Panc1 (cell line): ENCODE results near the gene OR8B4. TPM values are rescaled to one million over a fixed set of nuclear protein-coding genes. Genes with fewer than 3 reads are reported as not detected.
"Not testable (repeated sequence)": the region's sequence is repeated elsewhere in the genome, so short reads cannot be mapped to it uniquely, and the experiment has no call there.

Source experiments
- ATAC-seq: fragments of 200-7000 bp; cut with Tn5 transposase; 2 replicates; pipeline ENCODE4 v1.9.1; 2020; ENCODE audit warnings: mild to moderate bottlenecking, moderate library complexity
- BruUV-seq: library from RNA; stranded (reverse); fragments of 400-500 nt; replicated peaks from 2 replicates; lab custom pipeline; 2021; lab: Mats Ljungman, UMichigan
- CTCF ChIA-PET: fragments of 300-600 bp; sonication (Branson Sonifier 250); formaldehyde crosslinking; loops from one replicate; lab custom pipeline; 2022; ENCODE audit warnings: antibody characterized with exemption; lab: Charles Lee
- POLR2A ChIA-PET: fragments of 300-600 bp; sonication (Branson Sonifier 250); formaldehyde crosslinking; loops from one replicate; lab custom pipeline; 2022; ENCODE audit warnings: antibody characterized with exemption; lab: Charles Lee
- DNase-seq: peaks from one replicate; pipeline ENCODE4 v3.0.0-alpha.2; 2010; ENCODE audit warnings: low read depth, low spot score
- H3K27ac ChIP-seq: 2 replicates; pipeline ENCODE4 v1.5.1; 2011; ENCODE audit warnings: mild to moderate bottlenecking, low read length, inconsistent platforms
- H3K27me3 ChIP-seq: fragments of 200-500 bp; sonication (Bioruptor generic); 2 replicates; pipeline ENCODE4 v1.6.0; 2014; ENCODE audit warnings: low read length, inconsistent platforms; ENCODE audit not compliant: control insufficient read depth, insufficient read depth
- H3K36me3 ChIP-seq: fragments of 200-500 bp; sonication (Bioruptor generic); 2 replicates; pipeline ENCODE4 v1.5.1; 2014; ENCODE audit warnings: inconsistent platforms, mild to moderate bottlenecking, low read length, moderate library complexity; ENCODE audit not compliant: control insufficient read depth, insufficient read depth
- H3K4me1 ChIP-seq: 2 replicates; pipeline ENCODE4 v1.5.1; 2011; ENCODE audit warnings: inconsistent platforms, mild to moderate bottlenecking, low read length, moderate library complexity; ENCODE audit not compliant: control insufficient read depth, insufficient read depth
- H3K4me3 ChIP-seq, 2 experiments: 2 replicates each; pipeline ENCODE4 v1.5.1; 2011 to 2012; ENCODE audit warnings: low read depth in 2 of 2, low read length in 2 of 2, mild to moderate bottlenecking in 2 of 2, inconsistent platforms in 1 of 2, moderate library complexity in 1 of 2
- H3K9me3 ChIP-seq: fragments of 200-500 bp; sonication (Bioruptor generic); 2 replicates; pipeline ENCODE4 v1.5.1; 2014; ENCODE audit warnings: low read depth, mild to moderate bottlenecking, inconsistent platforms, low read length, moderate library complexity; ENCODE audit not compliant: control insufficient read depth, insufficient read depth
- CTCF ChIP-seq: fragments of 450-650 bp; IDR thresholded peaks from 2 replicates; pipeline ENCODE4 v1.5.1; 2017; ENCODE audit warnings: mild to moderate bottlenecking
- POLR2AphosphoS5 ChIP-seq: IDR thresholded peaks from 2 replicates; pipeline ENCODE4 v1.6.1; 2012; ENCODE audit warnings: mild to moderate bottlenecking, low read depth, low read length, moderate library complexity
- SIN3A ChIP-seq: IDR thresholded peaks from 2 replicates; pipeline ENCODE4 v1.6.1; 2012; ENCODE audit warnings: low read depth, mild to moderate bottlenecking, low read length, moderate library complexity, borderline replicate concordance; ENCODE audit not compliant: insufficient read depth
- TCF7L2 ChIP-seq: IDR thresholded peaks from 2 replicates; pipeline ENCODE4 v1.6.1; 2011; ENCODE audit warnings: mild to moderate bottlenecking, low read depth, low read length, inconsistent platforms
- in situ Hi-C: cut with HindIII; loops from 2 replicates; pipeline ENCODE4 v1.10.0; 2016; ENCODE audit warnings: low sequenced_read_pairs, low pct_unique_long_range_greater_than_20kb
- intact Hi-C: fragments of 100-400 bp; cut with micrococcal nuclease; formaldehyde crosslinking; loops from one replicate; pipeline ENCODE4 v1.10.0; 2022; ENCODE audit not compliant: unreplicated experiment
- total RNA-seq: library from RNA; stranded (reverse); gene quantifications from one replicate; pipeline ENCODE4 v1.2.1, GENCODE V29; 2021; ENCODE audit not compliant: unreplicated experiment
- TF ChIP-seq, protein P1 (sequence below), 2 experiments: IDR thresholded peaks; 2 replicates each; pipeline ENCODE4 v1.6.1; 2011 to 2012; ENCODE audit warnings: low read depth in 2 of 2, control low read depth in 1 of 2, low read length in 1 of 2, mild to moderate bottlenecking in 1 of 2, moderate library complexity in 1 of 2; ENCODE audit not compliant: insufficient read depth in 1 of 2

OR8B4 gene
- total RNA-seq, 1 experiment from 2014 or later: not detected

DNA sequence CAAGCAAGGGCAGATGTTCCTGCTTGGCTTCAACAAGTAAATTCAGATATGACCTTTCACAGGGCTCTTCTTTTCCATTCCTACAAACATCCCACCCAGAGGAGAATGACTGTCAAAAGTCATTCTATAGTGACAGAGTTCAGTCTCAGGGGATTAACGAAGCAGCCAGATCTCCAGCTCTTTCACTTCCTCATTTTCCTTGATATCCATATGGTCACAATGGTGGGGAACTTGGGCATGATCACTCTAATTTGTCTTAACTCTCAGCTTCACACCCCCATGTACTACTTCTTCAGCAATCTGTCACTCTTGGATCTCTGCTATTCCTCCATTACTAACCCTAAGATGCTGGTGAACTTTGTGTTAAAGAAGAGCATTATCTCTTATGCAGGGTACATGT is 35.8 kb upstream of the OR8B4 start:
- ATAC-seq (no peak), DNase-seq (no peak)
- Histone ChIP-seq H3K27ac (no peak overlapping the region), H3K9me3 (no peaks in the 10 kb centered on the region), H3K36me3 (no peaks in the 10 kb centered on the region), H3K4me1 (no peaks in the 10 kb centered on the region), H3K27me3 (no peaks in the 10 kb centered on the region), H3K4me3 (no peak overlapping the region)
- no peak for TF ChIP-seq POLR2AphosphoS5
- TF ChIP-seq SIN3A: no peak
- TF ChIP-seq CTCF: no peak
- TF ChIP-seq, protein P1, sequence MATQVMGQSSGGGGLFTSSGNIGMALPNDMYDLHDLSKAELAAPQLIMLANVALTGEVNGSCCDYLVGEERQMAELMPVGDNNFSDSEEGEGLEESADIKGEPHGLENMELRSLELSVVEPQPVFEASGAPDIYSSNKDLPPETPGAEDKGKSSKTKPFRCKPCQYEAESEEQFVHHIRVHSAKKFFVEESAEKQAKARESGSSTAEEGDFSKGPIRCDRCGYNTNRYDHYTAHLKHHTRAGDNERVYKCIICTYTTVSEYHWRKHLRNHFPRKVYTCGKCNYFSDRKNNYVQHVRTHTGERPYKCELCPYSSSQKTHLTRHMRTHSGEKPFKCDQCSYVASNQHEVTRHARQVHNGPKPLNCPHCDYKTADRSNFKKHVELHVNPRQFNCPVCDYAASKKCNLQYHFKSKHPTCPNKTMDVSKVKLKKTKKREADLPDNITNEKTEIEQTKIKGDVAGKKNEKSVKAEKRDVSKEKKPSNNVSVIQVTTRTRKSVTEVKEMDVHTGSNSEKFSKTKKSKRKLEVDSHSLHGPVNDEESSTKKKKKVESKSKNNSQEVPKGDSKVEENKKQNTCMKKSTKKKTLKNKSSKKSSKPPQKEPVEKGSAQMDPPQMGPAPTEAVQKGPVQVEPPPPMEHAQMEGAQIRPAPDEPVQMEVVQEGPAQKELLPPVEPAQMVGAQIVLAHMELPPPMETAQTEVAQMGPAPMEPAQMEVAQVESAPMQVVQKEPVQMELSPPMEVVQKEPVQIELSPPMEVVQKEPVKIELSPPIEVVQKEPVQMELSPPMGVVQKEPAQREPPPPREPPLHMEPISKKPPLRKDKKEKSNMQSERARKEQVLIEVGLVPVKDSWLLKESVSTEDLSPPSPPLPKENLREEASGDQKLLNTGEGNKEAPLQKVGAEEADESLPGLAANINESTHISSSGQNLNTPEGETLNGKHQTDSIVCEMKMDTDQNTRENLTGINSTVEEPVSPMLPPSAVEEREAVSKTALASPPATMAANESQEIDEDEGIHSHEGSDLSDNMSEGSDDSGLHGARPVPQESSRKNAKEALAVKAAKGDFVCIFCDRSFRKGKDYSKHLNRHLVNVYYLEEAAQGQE (IDR thresholded peaks at IDR 0.05; ENCODE audit: insufficient read depth in 1 of 2, low read depth in 2 of 2, low read length in 1 of 2): no peak
- no peak for TF ChIP-seq TCF7L2
- intact Hi-C loops (no loop called here), in situ Hi-C loops (no loop called here)
- ChIA-PET CTCF (no interaction called here), POLR2A (no interaction called here)
- no TSS peak for BruUV-seq

DNA sequence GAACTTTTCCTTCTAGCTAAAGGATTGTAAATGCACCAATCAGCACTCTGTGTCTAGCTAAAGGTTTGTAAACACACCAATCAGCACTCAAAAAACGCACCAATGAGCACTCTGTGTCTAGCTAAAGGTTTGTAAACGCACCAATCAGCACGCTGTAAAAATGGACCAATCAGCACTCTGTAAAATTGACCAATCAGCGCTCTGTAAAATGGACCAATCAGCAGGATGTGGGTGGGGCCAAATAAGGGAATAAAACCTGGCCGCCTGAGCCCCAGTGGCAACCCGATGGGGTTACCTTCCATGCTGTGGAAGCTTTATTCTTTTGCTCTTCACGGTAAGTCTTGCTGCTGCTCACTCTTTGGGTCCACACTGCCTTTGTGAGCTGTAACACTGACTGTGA is 34.7 kb upstream of the OR8B4 start:
- ATAC-seq, H3K36me3 ChIP-seq, BruUV-seq, CTCF ChIA-PET, H3K27me3 ChIP-seq, POLR2A ChIA-PET, in situ Hi-C loops, H3K4me1 ChIP-seq, DNase-seq, H3K9me3 ChIP-seq, intact Hi-C loops, H3K27ac ChIP-seq, H3K4me3 ChIP-seq: not testable (repeated sequence)

GRCh38 chr11:124454552-124454951 is 29.9 kb upstream of the OR8B4 start:
- Histone ChIP-seq H3K9me3 (no peaks in the 10 kb centered on the region), H3K4me3 (no peak overlapping the region), H3K36me3 (no peaks in the 10 kb centered on the region), H3K27ac (no peak overlapping the region), H3K4me1 (no peaks in the 10 kb centered on the region), H3K27me3 (no peaks in the 10 kb centered on the region)
- in situ Hi-C loops (no loop called here), intact Hi-C loops (no loop called here)
- ChIA-PET CTCF (no interaction called here), POLR2A (no interaction called here)
- BruUV-seq: no TSS peak
- ATAC-seq: no peak
- TF ChIP-seq SIN3A: no peak
- TF ChIP-seq TCF7L2: no peak
- TF ChIP-seq, protein P1 (IDR thresholded peaks at IDR 0.05; ENCODE audit: insufficient read depth in 1 of 2, low read depth in 2 of 2, low read length in 1 of 2): no peak
- no peak for TF ChIP-seq POLR2AphosphoS5
- TF ChIP-seq CTCF: no peak
- DNase-seq: no peak
